Measurements from ENCODE around the gene LHX3. TPM values are rescaled to one million over a fixed set of nuclear protein-coding genes. Genes with fewer than 3 reads are reported as not detected.
A peak's percentile ranks its signal among the peaks of the same experiment; 100 is the strongest.

Gene LHX3
- total RNA-seq, 1 experiment from 2014 or later, result not detected

- Mint-ChIP-seq H3K9me3 (no peaks in the 10 kb centered on the region), H3K36me3 (ENCODE audit: insufficient read depth in 1 of 3, low read depth in 3 of 3) (peaks cover 5 to 12% (median 9%) of the 10 kb centered on the region in 3 experiments; a peak in 6 of 7 replicates), H3K27me3 (ENCODE audit: low read depth) (peaks cover 1% of the 10 kb centered on the region; the same call in 1 of the 2 replicates), H3K4me3 (no peak overlapping the region), H3K27ac (peak overlapping the region in 1 of 3 experiments; percentile 70; a peak in 1 of 7 replicates), H3K4me1 (peaks cover 32 to 35% of the 10 kb centered on the region in 2 experiments)
- H4K5ac ChIP-seq (ENCODE audit: insufficient read length, low read depth, low read length), result no peak overlapping the region
- no peak overlapping the region for H2BK120ac ChIP-seq (ENCODE audit: low read depth, low read length, poor library complexity, severe bottlenecking)
- H3K4me2 ChIP-seq (ENCODE audit: insufficient read depth, insufficient read length, low read length), result no peak overlapping the region
- no peak overlapping the region for H3K23ac ChIP-seq (ENCODE audit: insufficient read length, low read depth, low read length)
- H3K18ac ChIP-seq (ENCODE audit: insufficient read length, low read depth, low read length), result no peak overlapping the region
- H3K27me3 ChIP-seq (ENCODE audit: insufficient read depth, low read length), result no peaks in the 10 kb centered on the region
- no peak overlapping the region for H2BK20ac ChIP-seq (ENCODE audit: low read depth, low read length, poor library complexity, severe bottlenecking)
- DNase-seq, result no peak
- no CpG with 5 or more reads among the region's 20 CpGs for WGBS (ENCODE audit: extremely low coverage, insufficient read length, low lambda C conversion rate)
- peaks cover 9% of the 10 kb centered on the region for H3K4me1 ChIP-seq (ENCODE audit: insufficient read depth, low read length)
- no peak for TF ChIP-seq CTCF (conservative IDR thresholded peaks at IDR 0.05)
- no peak overlapping the region for H3T11ph ChIP-seq (ENCODE audit: low read length)
- peaks cover 13% of the 10 kb centered on the region for H3K79me1 ChIP-seq (ENCODE audit: insufficient read depth, low read depth, low read length, poor library complexity, severe bottlenecking)
- peaks cover 30% of the 10 kb centered on the region; the same call in 1 of the 2 replicates for H3K79me2 ChIP-seq (ENCODE audit: insufficient read depth, low read length)
- no peak overlapping the region for H2BK5ac ChIP-seq (ENCODE audit: insufficient read length, low read length)
- no peaks in the 10 kb centered on the region for H3K9me3 ChIP-seq (ENCODE audit: control insufficient read depth, low read depth, low read length)
- H3K56ac ChIP-seq (ENCODE audit: insufficient read length, low read depth, low read length), result no peak overlapping the region
- no peak overlapping the region for H2BK15ac ChIP-seq (ENCODE audit: low read depth, low read length)
- no peak overlapping the region for H4K8ac ChIP-seq (replicated peaks; ENCODE audit: insufficient read length, low read depth, low read length)
- H3K14ac ChIP-seq (ENCODE audit: insufficient read depth, low read length), result no peak overlapping the region
- H2AK5ac ChIP-seq (ENCODE audit: insufficient read length, low read length), result no peak overlapping the region
- no peak overlapping the region for H4K91ac ChIP-seq (ENCODE audit: insufficient read length, low read depth, low read length)
- no peak overlapping the region for H3K4ac ChIP-seq (ENCODE audit: low read depth, low read length)
- H3K27ac ChIP-seq (ENCODE audit: insufficient read length, low read depth, low read length), result no peak overlapping the region
- no peak overlapping the region for H3K9ac ChIP-seq (ENCODE audit: extremely low read depth, insufficient read length, low read length)
- H4K20me1 ChIP-seq (ENCODE audit: control insufficient read depth, insufficient read depth, insufficient read length), result peaks cover 10% of the 10 kb centered on the region
- no peak overlapping the region for H2BK12ac ChIP-seq (ENCODE audit: insufficient read length, low read depth, low read length)
- H2AFZ ChIP-seq (ENCODE audit: low read length), result no peak overlapping the region
- peaks cover 5% of the 10 kb centered on the region for H3K23me2 ChIP-seq (ENCODE audit: insufficient read length, low read depth, low read length, poor library complexity, severe bottlenecking)
Measured at GRCh38 chr9:136240941-136241340, 36.0 kb upstream of the LHX3 start.

Data from H9 (cell line).